Stimulated activated effector memory CD8-positive, alpha-beta T cell treated with anti-CD3 and anti-CD28 coated beads, Interleukin-12 subunit alpha, Interleukin-12 subunit beta, amount 100 ng/mL, for 72 hours (primary cell): ENCODE data around the gene ECHS1.
"Not testable (repeated sequence)": the region's sequence is repeated elsewhere in the genome, so short reads cannot be mapped to it uniquely, and the experiment has no call there.

ENCODE experiments used
- ATAC-seq: fragments of 150-1000 bp; cut with Tn5 transposase; 2 replicates; pipeline ENCODE4 v1.10.0; 2021
- DNase-seq, 2 donors: peaks; one replicate each; pipeline ENCODE4 v3.0.0; 2021 to 2022; ENCODE audit warnings: low spot score in 2 of 2
- H3K27ac Mint-ChIP-seq: one replicate; pipeline ENCODE4 v1.8.0; 2022; ENCODE audit warnings: mild to moderate bottlenecking, mixed read lengths
- H3K36me3 Mint-ChIP-seq: one replicate; pipeline ENCODE4 v1.8.0; 2022; ENCODE audit warnings: mild to moderate bottlenecking, mixed read lengths
- H3K4me1 Mint-ChIP-seq: one replicate; pipeline ENCODE4 v1.8.0; 2022; ENCODE audit warnings: mixed read lengths
- H3K4me3 Mint-ChIP-seq: one replicate; pipeline ENCODE4 v1.8.0; 2022; ENCODE audit warnings: mild to moderate bottlenecking, mixed read lengths
- H3K9me3 Mint-ChIP-seq: one replicate; pipeline ENCODE4 v1.8.0; 2022; ENCODE audit warnings: mixed read lengths

ECHS1 gene

GRCh38 chr10:133376183-133376582, 3.0 kb upstream of the ECHS1 start:
- H3K9me3 Mint-ChIP-seq, DNase-seq, H3K36me3 Mint-ChIP-seq, H3K27ac Mint-ChIP-seq, ATAC-seq: not testable (repeated sequence)
- Mint-ChIP-seq H3K4me1 (peaks cover 21% of the 10 kb centered on the region), H3K4me3 (peak overlapping the region; percentile 69)

- DNase-seq (no peak), ATAC-seq (no peak)
- peak overlapping the region; percentile 85 for H3K4me3 Mint-ChIP-seq
- H3K27ac Mint-ChIP-seq, result no peak overlapping the region
- peaks cover 21% of the 10 kb centered on the region for H3K4me1 Mint-ChIP-seq
- no peaks in the 10 kb centered on the region for H3K9me3 Mint-ChIP-seq
- H3K36me3 Mint-ChIP-seq, result peaks cover 4% of the 10 kb centered on the region
These were observed 2.4 kb upstream of the ECHS1 start for GRCh38 chr10:133375357-133376115.

GRCh38 chr10:133372507-133372906, 647 bp downstream of the ECHS1 start:
- peaks cover 21% of the 10 kb centered on the region for H3K4me1 Mint-ChIP-seq

GRCh38 chr10:133370030-133370786, 2.9 kb downstream of the ECHS1 start:
- Mint-ChIP-seq H3K4me3 (no peak overlapping the region), H3K27ac (no peak overlapping the region), H3K9me3 (no peaks in the 10 kb centered on the region), H3K4me1 (peaks cover 12% of the 10 kb centered on the region), H3K36me3 (peaks cover 30% of the 10 kb centered on the region)
- ATAC-seq, result no peak
- DNase-seq, result no peak

More at GRCh38 chr10:133372507-133372906, 647 bp downstream of the ECHS1 start:
- ATAC-seq, result no peak
- H3K27ac Mint-ChIP-seq, result peak overlapping the region; percentile 74
- no peak for DNase-seq
- peaks cover 30% of the 10 kb centered on the region for H3K36me3 Mint-ChIP-seq
- H3K4me3 Mint-ChIP-seq, result peak overlapping the region; percentile 85
- no peaks in the 10 kb centered on the region for H3K9me3 Mint-ChIP-seq

- DNase-seq, result no peak
- no peak for ATAC-seq
- Mint-ChIP-seq H3K27ac (peak overlapping the region; percentile 46), H3K36me3 (peaks cover 45% of the 10 kb centered on the region), H3K4me3 (no peak overlapping the region), H3K4me1 (peaks cover 6% of the 10 kb centered on the region), H3K9me3 (no peaks in the 10 kb centered on the region)
These were observed 5.0 kb downstream of the ECHS1 start for GRCh38 chr10:133368153-133368552.

GRCh38 chr10:133367461-133367860, 5.7 kb downstream of the ECHS1 start:
- not testable (repeated sequence) for ATAC-seq, H3K9me3 Mint-ChIP-seq, DNase-seq, H3K4me1 Mint-ChIP-seq, H3K4me3 Mint-ChIP-seq
- Mint-ChIP-seq H3K36me3 (peaks cover 49% of the 10 kb centered on the region), H3K27ac (peak overlapping the region; percentile 46)

GRCh38 chr10:133366751-133367150, 6.4 kb downstream of the ECHS1 start:
- DNase-seq (no peak), ATAC-seq (no peak)
- Mint-ChIP-seq H3K36me3 (peaks cover 56% of the 10 kb centered on the region), H3K27ac (no peak overlapping the region), H3K4me3 (no peak overlapping the region), H3K9me3 (no peaks in the 10 kb centered on the region), H3K4me1 (peaks cover 6% of the 10 kb centered on the region)

GRCh38 chr10:133366130-133366478, 7.0 kb downstream of the ECHS1 start:
- Mint-ChIP-seq H3K9me3 (no peaks in the 10 kb centered on the region), H3K36me3 (peaks cover 58% of the 10 kb centered on the region), H3K4me3 (no peak overlapping the region), H3K27ac (no peak overlapping the region), H3K4me1 (peaks cover 12% of the 10 kb centered on the region)
- DNase-seq (no peak), ATAC-seq (no peak)

- no peaks in the 10 kb centered on the region for H3K9me3 Mint-ChIP-seq
- H3K4me3 Mint-ChIP-seq, result no peak overlapping the region
- H3K36me3 Mint-ChIP-seq, result peaks cover 54% of the 10 kb centered on the region
- no peak for ATAC-seq
- H3K4me1 Mint-ChIP-seq, result peaks cover 12% of the 10 kb centered on the region
- H3K27ac Mint-ChIP-seq, result no peak overlapping the region
- no peak for DNase-seq
These were observed 7.6 kb downstream of the ECHS1 start for GRCh38 chr10:133365461-133366129.

GRCh38 chr10:133364645-133365431, 8.3 kb downstream of the ECHS1 start:
- ATAC-seq, result no peak
- Mint-ChIP-seq H3K4me3 (no peak overlapping the region), H3K4me1 (peaks cover 12% of the 10 kb centered on the region), H3K27ac (no peak overlapping the region), H3K36me3 (peaks cover 47% of the 10 kb centered on the region), H3K9me3 (no peaks in the 10 kb centered on the region)
- DNase-seq, result no peak

GRCh38 chr10:133362846-133363245, 10.3 kb downstream of the ECHS1 start:
- no peak for ATAC-seq
- Mint-ChIP-seq H3K9me3 (no peaks in the 10 kb centered on the region), H3K36me3 (peaks cover 31% of the 10 kb centered on the region), H3K27ac (no peak overlapping the region), H3K4me1 (peaks cover 12% of the 10 kb centered on the region), H3K4me3 (no peak overlapping the region)
- no peak for DNase-seq

- Mint-ChIP-seq H3K27ac (peak overlapping the region; percentile 68), H3K36me3 (peaks cover 28% of the 10 kb centered on the region), H3K4me1 (peaks cover 12% of the 10 kb centered on the region), H3K9me3 (no peaks in the 10 kb centered on the region), H3K4me3 (peak overlapping the region; percentile 18)
- DNase-seq (no peak), ATAC-seq (no peak)
These were observed 11.2 kb downstream of the ECHS1 start for GRCh38 chr10:133361773-133362441.

GRCh38 chr10:133361227-133361626, 11.9 kb downstream of the ECHS1 start:
- peaks cover 28% of the 10 kb centered on the region for H3K36me3 Mint-ChIP-seq
- no peaks in the 10 kb centered on the region for H3K9me3 Mint-ChIP-seq
- H3K4me3 Mint-ChIP-seq, result peak overlapping the region; percentile 18
- ATAC-seq (no peak), DNase-seq (no peak)
- peak overlapping the region; percentile 68 for H3K27ac Mint-ChIP-seq
- H3K4me1 Mint-ChIP-seq, result peaks cover 14% of the 10 kb centered on the region

GRCh38 chr10:133359972-133360610, 13.1 kb downstream of the ECHS1 start:
- peaks cover 19% of the 10 kb centered on the region for H3K4me1 Mint-ChIP-seq
- peaks cover 28% of the 10 kb centered on the region for H3K36me3 Mint-ChIP-seq
- no peak for DNase-seq
- no peak overlapping the region for H3K4me3 Mint-ChIP-seq
- no peaks in the 10 kb centered on the region for H3K9me3 Mint-ChIP-seq
- no peak overlapping the region for H3K27ac Mint-ChIP-seq
- no peak for ATAC-seq
